ENCODE data around the gene MST1.

The MST1 gene

DNA sequence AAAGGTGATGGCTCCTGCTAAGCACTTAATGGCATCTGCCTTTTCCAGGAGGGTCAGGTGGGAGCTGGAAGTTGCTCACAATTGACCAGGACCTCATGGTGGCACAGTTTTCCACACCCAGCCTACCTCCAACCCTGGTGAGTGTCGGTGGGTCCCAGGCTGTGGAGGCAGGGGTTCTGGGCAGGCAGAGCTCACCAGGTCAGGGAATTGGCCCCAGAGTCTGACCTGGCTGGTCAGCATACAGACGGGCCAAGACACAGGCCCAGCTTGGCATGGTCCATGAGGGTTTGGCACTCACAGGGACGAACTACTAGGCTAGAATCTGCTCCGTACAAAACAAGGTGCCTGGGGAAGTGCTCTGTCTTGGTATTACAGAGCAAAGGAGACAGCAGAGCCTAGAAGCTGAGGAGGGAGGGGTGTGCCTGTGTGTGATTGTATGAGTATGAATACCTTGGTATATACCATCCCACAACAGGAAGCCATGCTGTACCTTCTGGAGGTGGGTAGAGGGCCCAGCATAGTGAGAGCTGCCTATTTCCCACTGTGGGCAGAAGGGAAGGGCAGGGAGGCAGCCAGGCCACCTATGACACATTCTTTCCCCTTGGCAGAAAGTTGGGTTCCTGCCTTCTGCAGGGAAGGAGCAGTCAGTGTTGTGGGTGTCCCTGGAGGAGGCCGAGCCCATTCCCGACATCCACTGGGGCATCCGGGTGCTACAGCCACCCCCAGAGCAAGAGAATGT is 8.6 kb downstream of the MST1 start (continued):
- TF ChIP-seq ZNF707 (tag by site-specific recombination; IDR thresholded peaks at IDR 0.05): no peak
- TF ChIP-seq TCF7L2 (IDR thresholded peaks at IDR 0.05; ENCODE audit: borderline replicate concordance, low read depth, low read length): no peak
- TF ChIP-seq ZNF580 (tag by site-specific recombination; IDR thresholded peaks at IDR 0.05): no peak
- no peak for TF ChIP-seq KLF10 (tag by site-specific recombination; IDR thresholded peaks at IDR 0.05)
- no peak for TF ChIP-seq ZBTB7A (tag by site-specific recombination; IDR thresholded peaks at IDR 0.05; ENCODE audit: low read depth)

DNA sequence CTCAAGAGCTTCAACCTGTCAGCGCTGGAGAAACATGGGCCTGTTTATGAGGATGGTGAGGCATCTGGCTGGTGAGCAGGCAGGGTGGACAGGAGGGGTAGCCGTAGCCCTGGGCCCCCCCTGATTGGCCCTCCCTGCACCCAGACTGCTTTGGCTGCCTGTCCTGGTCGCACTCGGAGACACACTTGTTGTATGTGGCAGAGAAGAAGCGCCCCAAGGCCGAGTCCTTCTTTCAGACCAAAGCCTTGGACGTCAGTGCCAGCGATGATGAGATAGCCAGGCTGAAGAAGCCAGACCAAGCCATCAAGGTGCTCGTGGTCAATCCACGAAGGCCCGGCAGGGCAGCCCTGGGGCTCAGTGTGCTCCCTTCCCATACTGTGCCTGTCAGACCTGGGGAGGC is 13.4 kb downstream of the MST1 start:
- POLR2A ChIA-PET: no interaction called here
- peaks cover 0 to 57% of the 10 kb centered on the region in 2 experiments; a peak in 1 of 3 replicates for H3K36me3 ChIP-seq (ENCODE audit: control insufficient read depth in 2 of 2, insufficient read depth in 1 of 2, low read length in 2 of 2)

DNA sequence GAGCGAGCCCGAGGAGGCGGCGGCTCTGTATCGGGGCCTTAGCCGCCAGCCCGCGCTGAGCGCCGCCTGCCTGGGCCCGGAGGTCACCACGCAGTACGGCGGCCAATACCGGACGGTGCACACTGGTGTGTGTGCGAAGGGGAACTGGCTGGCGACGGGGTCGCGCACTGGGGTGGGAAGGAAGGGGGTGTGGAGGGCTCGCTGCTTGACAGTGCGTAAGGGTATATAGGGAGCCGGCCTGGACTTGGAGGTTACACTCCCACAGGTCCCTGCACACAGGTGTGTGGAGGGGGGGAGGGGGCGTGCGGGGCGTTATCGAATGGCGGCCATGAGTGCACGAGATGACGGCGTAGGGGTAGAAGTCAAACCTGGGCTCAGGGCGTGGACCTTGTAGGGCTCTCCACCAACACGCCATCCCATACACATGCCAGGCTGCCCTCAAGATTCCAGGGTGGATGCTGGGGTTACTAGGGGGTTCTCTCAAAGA is 14.7 kb downstream of the MST1 start:
- peak overlapping the region; percentile 72 for H3K27ac ChIP-seq (ENCODE audit: extremely low read depth, low read depth, low read length)
- POLR2A ChIA-PET: interaction anchor here (1.3 kb wide), 1 partner anchor 135 kb away, joined by 3 read pairs; no protein-coding TSS in a partner anchor
- H3K36me3 ChIP-seq (ENCODE audit: control insufficient read depth in 2 of 2, insufficient read depth in 1 of 2, low read length in 2 of 2): peaks cover 0 to 43% of the 10 kb centered on the region in 2 experiments; a peak in 1 of 3 replicates
- no peaks in the 10 kb centered on the region for H3K9me3 ChIP-seq (ENCODE audit: control insufficient read depth, insufficient read depth, low read depth, low read length)
- no peaks in the 10 kb centered on the region for H3K4me1 ChIP-seq (ENCODE audit: control insufficient read depth, insufficient read depth, low read length)
- peak overlapping the region; percentile 89 for H3K4me3 ChIP-seq (ENCODE audit: low read depth, low read length)
- CTCF ChIA-PET: interaction anchor here (0.7 to 1.0 kb wide), 2 partner anchors 12 to 29 kb away, joined by 3 to 4 read pairs; no protein-coding TSS in a partner anchor
- TF ChIP-seq ZFHX2 (tag by site-specific recombination; conservative IDR thresholded peaks at IDR 0.05) (peak; percentile 35), ZNF521 (tag by site-specific recombination; IDR thresholded peaks at IDR 0.05) (no peak), ZNF26 (tag by site-specific recombination; IDR thresholded peaks at IDR 0.05) (no peak), ZNF398 (tag by site-specific recombination; IDR thresholded peaks at IDR 0.05) (no peak), ELK4 (IDR thresholded peaks at IDR 0.05; ENCODE audit: borderline replicate concordance, low read depth, low read length) (peak; percentile 30; the same call in 1 of the 2 replicates)
- TF ChIP-seq, protein P1, sequence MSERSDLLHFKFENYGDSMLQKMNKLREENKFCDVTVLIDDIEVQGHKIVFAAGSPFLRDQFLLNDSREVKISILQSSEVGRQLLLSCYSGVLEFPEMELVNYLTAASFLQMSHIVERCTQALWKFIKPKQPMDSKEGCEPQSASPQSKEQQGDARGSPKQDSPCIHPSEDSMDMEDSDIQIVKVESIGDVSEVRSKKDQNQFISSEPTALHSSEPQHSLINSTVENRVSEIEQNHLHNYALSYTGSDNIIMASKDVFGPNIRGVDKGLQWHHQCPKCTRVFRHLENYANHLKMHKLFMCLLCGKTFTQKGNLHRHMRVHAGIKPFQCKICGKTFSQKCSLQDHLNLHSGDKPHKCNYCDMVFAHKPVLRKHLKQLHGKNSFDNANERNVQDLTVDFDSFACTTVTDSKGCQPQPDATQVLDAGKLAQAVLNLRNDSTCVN (tag by site-specific recombination; optimal IDR thresholded peaks at IDR 0.05): peak; percentile 56

More for the DNA sequence above, 13.4 kb downstream of the MST1 start:
- Histone ChIP-seq H3K4me1 (ENCODE audit: control insufficient read depth, insufficient read depth, low read length) (no peaks in the 10 kb centered on the region), H3K9me3 (ENCODE audit: control insufficient read depth, insufficient read depth, low read depth, low read length) (no peaks in the 10 kb centered on the region), H3K27ac (ENCODE audit: extremely low read depth, low read depth, low read length) (no peak overlapping the region), H3K4me3 (ENCODE audit: low read depth, low read length) (no peak overlapping the region)
- TF ChIP-seq, protein P2, sequence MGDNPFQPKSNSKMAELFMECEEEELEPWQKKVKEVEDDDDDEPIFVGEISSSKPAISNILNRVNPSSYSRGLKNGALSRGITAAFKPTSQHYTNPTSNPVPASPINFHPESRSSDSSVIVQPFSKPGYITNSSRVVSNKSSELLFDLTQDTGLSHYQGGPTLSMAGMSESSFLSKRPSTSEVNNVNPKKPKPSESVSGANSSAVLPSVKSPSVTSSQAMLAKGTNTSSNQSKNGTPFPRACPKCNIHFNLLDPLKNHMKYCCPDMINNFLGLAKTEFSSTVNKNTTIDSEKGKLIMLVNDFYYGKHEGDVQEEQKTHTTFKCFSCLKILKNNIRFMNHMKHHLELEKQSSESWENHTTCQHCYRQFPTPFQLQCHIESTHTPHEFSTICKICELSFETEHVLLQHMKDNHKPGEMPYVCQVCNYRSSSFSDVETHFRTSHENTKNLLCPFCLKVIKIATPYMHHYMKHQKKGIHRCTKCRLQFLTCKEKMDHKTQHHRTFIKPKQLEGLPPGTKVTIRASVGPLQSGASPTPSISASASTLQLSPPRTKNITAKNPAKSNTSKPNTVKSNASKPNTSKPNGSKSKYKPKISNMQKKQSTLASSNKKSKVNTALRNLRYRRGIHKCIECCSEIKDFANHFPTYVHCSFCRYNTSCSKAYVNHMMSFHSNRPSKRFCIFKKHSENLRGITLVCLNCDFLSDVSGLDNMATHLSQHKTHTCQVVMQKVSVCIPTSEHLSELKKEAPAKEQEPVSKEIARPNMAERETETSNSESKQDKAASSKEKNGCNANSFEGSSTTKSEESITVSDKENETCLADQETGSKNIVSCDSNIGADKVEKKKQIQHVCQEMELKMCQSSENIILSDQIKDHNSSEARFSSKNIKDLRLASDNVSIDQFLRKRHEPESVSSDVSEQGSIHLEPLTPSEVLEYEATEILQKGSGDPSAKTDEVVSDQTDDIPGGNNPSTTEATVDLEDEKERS (tag by site-specific recombination; IDR thresholded peaks at IDR 0.05): no peak
- no peak for TF ChIP-seq SP2 (tag by site-specific recombination; IDR thresholded peaks at IDR 0.05)
- TF ChIP-seq GLIS2 (tag by site-specific recombination; IDR thresholded peaks at IDR 0.05): no peak
- TF ChIP-seq OSR2 (tag by site-specific recombination; IDR thresholded peaks at IDR 0.05): no peak
- TF ChIP-seq ZNF473 (tag by site-specific recombination; IDR thresholded peaks at IDR 0.05): no peak
- no peak for TF ChIP-seq SP7 (tag by site-specific recombination; IDR thresholded peaks at IDR 0.05)
- TF ChIP-seq, protein P3, sequence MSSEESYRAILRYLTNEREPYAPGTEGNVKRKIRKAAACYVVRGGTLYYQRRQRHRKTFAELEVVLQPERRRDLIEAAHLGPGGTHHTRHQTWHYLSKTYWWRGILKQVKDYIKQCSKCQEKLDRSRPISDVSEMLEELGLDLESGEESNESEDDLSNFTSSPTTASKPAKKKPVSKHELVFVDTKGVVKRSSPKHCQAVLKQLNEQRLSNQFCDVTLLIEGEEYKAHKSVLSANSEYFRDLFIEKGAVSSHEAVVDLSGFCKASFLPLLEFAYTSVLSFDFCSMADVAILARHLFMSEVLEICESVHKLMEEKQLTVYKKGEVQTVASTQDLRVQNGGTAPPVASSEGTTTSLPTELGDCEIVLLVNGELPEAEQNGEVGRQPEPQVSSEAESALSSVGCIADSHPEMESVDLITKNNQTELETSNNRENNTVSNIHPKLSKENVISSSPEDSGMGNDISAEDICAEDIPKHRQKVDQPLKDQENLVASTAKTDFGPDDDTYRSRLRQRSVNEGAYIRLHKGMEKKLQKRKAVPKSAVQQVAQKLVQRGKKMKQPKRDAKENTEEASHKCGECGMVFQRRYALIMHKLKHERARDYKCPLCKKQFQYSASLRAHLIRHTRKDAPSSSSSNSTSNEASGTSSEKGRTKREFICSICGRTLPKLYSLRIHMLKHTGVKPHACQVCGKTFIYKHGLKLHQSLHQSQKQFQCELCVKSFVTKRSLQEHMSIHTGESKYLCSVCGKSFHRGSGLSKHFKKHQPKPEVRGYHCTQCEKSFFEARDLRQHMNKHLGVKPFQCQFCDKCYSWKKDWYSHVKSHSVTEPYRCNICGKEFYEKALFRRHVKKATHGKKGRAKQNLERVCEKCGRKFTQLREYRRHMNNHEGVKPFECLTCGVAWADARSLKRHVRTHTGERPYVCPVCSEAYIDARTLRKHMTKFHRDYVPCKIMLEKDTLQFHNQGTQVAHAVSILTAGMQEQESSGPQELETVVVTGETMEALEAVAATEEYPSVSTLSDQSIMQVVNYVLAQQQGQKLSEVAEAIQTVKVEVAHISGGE (tag by site-specific recombination; conservative IDR thresholded peaks at IDR 0.05; ENCODE audit: low read depth): no peak
- no peak for TF ChIP-seq ZNF175 (tag by site-specific recombination; IDR thresholded peaks at IDR 0.05)
- no peak for TF ChIP-seq ZNF777 (tag by site-specific recombination; IDR thresholded peaks at IDR 0.05; ENCODE audit: borderline replicate concordance)
- CTCF ChIA-PET: no interaction called here

Data from HEK293 (cell line).